ENCODE measurements around the gene RPS27L. TPM values are rescaled to one million over a fixed set of nuclear protein-coding genes. Genes with fewer than 3 reads are reported as not detected.

RPS27L gene
- total RNA-seq, 4 donors from 2014 or later: 33.5 to 207 (median 54.5) TPM

GRCh38 chr15:63133786-63134185 is 23.5 kb downstream of the RPS27L start:
- Histone ChIP-seq H3K27ac (peak overlapping the region; percentile 43 to 51), H3K4me1 (no peaks in the 10 kb centered on the region), H3K9me3 (no peaks in the 10 kb centered on the region), H3K27me3 (no peaks in the 10 kb centered on the region), H3K4me3 (no peak overlapping the region), H3K36me3 (no peaks in the 10 kb centered on the region)
- DNase-seq: no peak
- TF ChIP-seq POLR2A (IDR thresholded peaks at IDR 0.05): no peak
- TF ChIP-seq, protein P1, sequence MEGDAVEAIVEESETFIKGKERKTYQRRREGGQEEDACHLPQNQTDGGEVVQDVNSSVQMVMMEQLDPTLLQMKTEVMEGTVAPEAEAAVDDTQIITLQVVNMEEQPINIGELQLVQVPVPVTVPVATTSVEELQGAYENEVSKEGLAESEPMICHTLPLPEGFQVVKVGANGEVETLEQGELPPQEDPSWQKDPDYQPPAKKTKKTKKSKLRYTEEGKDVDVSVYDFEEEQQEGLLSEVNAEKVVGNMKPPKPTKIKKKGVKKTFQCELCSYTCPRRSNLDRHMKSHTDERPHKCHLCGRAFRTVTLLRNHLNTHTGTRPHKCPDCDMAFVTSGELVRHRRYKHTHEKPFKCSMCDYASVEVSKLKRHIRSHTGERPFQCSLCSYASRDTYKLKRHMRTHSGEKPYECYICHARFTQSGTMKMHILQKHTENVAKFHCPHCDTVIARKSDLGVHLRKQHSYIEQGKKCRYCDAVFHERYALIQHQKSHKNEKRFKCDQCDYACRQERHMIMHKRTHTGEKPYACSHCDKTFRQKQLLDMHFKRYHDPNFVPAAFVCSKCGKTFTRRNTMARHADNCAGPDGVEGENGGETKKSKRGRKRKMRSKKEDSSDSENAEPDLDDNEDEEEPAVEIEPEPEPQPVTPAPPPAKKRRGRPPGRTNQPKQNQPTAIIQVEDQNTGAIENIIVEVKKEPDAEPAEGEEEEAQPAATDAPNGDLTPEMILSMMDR (IDR thresholded peaks at IDR 0.05): no peak
- intact Hi-C loops (cut with DNase I; ENCODE audit: low total_unique reads): no loop called here

GRCh38 chr15:63126726-63127125 is 30.6 kb downstream of the RPS27L start:
- no peaks in the 10 kb centered on the region for H3K27me3 ChIP-seq
- intact Hi-C loops (cut with DNase I; ENCODE audit: low total_unique reads): no loop called here
- no peak overlapping the region for H3K4me3 ChIP-seq
- H3K9me3 ChIP-seq: no peaks in the 10 kb centered on the region
- no peak for TF ChIP-seq POLR2A (IDR thresholded peaks at IDR 0.05)
- TF ChIP-seq, protein P1 (IDR thresholded peaks at IDR 0.05): no peak
- no peak overlapping the region for H3K27ac ChIP-seq
- H3K36me3 ChIP-seq: no peaks in the 10 kb centered on the region
- no peaks in the 10 kb centered on the region for H3K4me1 ChIP-seq
- no peak for DNase-seq

DNA sequence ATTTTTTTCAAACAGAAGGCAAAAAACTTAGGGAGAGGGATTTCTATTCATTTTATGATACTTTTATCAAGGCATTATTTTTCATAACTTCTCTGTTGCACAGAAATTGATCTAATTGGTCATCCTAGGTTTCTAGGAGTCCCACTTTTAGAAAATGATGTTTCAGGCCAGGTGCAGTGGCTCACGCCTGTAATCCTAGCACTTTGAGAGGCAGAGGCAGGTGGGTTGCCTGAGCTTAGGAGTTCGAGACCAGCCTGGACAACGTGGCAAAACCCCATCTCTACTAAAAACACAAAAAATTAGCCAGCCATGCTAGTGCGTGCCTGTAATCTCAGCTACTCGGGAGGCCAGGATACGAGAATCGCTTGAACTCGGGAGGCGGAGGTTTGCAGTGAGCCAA is 32.8 kb downstream of the RPS27L start:
- Histone ChIP-seq H3K27me3 (no peaks in the 10 kb centered on the region), H3K4me3 (no peak overlapping the region), H3K27ac (no peak overlapping the region), H3K36me3 (no peaks in the 10 kb centered on the region), H3K4me1 (no peaks in the 10 kb centered on the region), H3K9me3 (no peaks in the 10 kb centered on the region)
- TF ChIP-seq, protein P1 (IDR thresholded peaks at IDR 0.05): no peak
- intact Hi-C loops (cut with DNase I; ENCODE audit: low total_unique reads): no loop called here
- DNase-seq: no peak

GRCh38 chr15:63122002-63122875 is 35.0 kb downstream of the RPS27L start:
- Histone ChIP-seq H3K36me3 (no peaks in the 10 kb centered on the region), H3K27ac (peak overlapping the region; percentile 77 to 88), H3K4me1 (no peaks in the 10 kb centered on the region), H3K4me3 (peak overlapping the region; percentile 75 to 89), H3K9me3 (no peaks in the 10 kb centered on the region), H3K27me3 (no peaks in the 10 kb centered on the region)
- intact Hi-C loops (cut with DNase I; ENCODE audit: low total_unique reads): no loop called here
- DNase-seq: peak; percentile 85 to 87
- TF ChIP-seq, protein P1 (IDR thresholded peaks at IDR 0.05): peak in 1 of 4 experiments; percentile 25
- TF ChIP-seq POLR2A (IDR thresholded peaks at IDR 0.05): no peak

GRCh38 chr15:63121382-63122001 is 35.8 kb downstream of the RPS27L start, which contains the start of gene LACTB:
TSS of gene LACTB (plus strand) at chr15:63121861. CDS start at chr15:63121872, 11 bp downstream.
- peak within 1 kb of the TSS; percentile 77 to 88 for H3K27ac ChIP-seq
- no peaks in the 10 kb centered on the region for H3K9me3 ChIP-seq
- H3K4me3 ChIP-seq: peak within 1 kb of the TSS; percentile 75 to 89
- peak; percentile 82 to 86 for DNase-seq
- H3K36me3 ChIP-seq: no peaks in the 10 kb centered on the region
- peak; percentile 44 to 70 for TF ChIP-seq POLR2A (IDR thresholded peaks at IDR 0.05)
- TF ChIP-seq, protein P1 (IDR thresholded peaks at IDR 0.05): no peak
- intact Hi-C loops (cut with DNase I; ENCODE audit: low total_unique reads): no loop called here
- H3K4me1 ChIP-seq: no peaks in the 10 kb centered on the region
- no peaks in the 10 kb centered on the region for H3K27me3 ChIP-seq

All from uterus (tissue), 4 donors.